ENCODE measurements around the gene JPH3.

JPH3 gene

GRCh38 chr16:87691686-87692079, 89.4 kb downstream of the JPH3 start:
- H3K36me3 ChIP-seq (ENCODE audit: control insufficient read depth in 1 of 2, insufficient read depth in 2 of 2, low read length in 2 of 2): peaks cover 0 to 9% of the 10 kb centered on the region in 2 donors
- no peaks in the 10 kb centered on the region for H3K4me1 ChIP-seq (ENCODE audit: control insufficient read depth in 1 of 2, insufficient read depth in 2 of 2, low read length in 2 of 2)
- H3K27me3 ChIP-seq (ENCODE audit: control insufficient read depth in 1 of 2, insufficient read depth in 2 of 2, low read length in 2 of 2): no peaks in the 10 kb centered on the region
- no peaks in the 10 kb centered on the region for H3K9me3 ChIP-seq (ENCODE audit: control insufficient read depth in 1 of 2, low read length in 2 of 2)
- H3K9ac ChIP-seq (ENCODE audit: low read depth in 1 of 2, low read length in 2 of 2): no peak overlapping the region
- H3K27ac ChIP-seq (ENCODE audit: low read depth, low read length): no peak overlapping the region
- H3K4me3 ChIP-seq (ENCODE audit: low read depth in 1 of 2, low read length in 2 of 2): no peak overlapping the region

- no peaks in the 10 kb centered on the region for H3K27me3 ChIP-seq (ENCODE audit: control insufficient read depth in 1 of 2, insufficient read depth in 2 of 2, low read length in 2 of 2)
- H3K27ac ChIP-seq (ENCODE audit: low read depth, low read length): no peak overlapping the region
- H3K4me1 ChIP-seq (ENCODE audit: control insufficient read depth in 1 of 2, insufficient read depth in 2 of 2, low read length in 2 of 2): no peaks in the 10 kb centered on the region
- H3K36me3 ChIP-seq (ENCODE audit: control insufficient read depth in 1 of 2, insufficient read depth in 2 of 2, low read length in 2 of 2): peaks cover 0 to 9% of the 10 kb centered on the region in 2 donors
- no peaks in the 10 kb centered on the region for H3K9me3 ChIP-seq (ENCODE audit: control insufficient read depth in 1 of 2, low read length in 2 of 2)
- no peak overlapping the region for H3K4me3 ChIP-seq (ENCODE audit: low read depth in 1 of 2, low read length in 2 of 2)
- no peak overlapping the region for H3K9ac ChIP-seq (ENCODE audit: low read depth in 1 of 2, low read length in 2 of 2)
Measured at GRCh38 chr16:87692176-87692575, 89.9 kb downstream of the JPH3 start.

GRCh38 chr16:87692756-87693155, 90.4 kb downstream of the JPH3 start:
- no peak overlapping the region for H3K27ac ChIP-seq (ENCODE audit: low read depth, low read length)
- H3K9ac ChIP-seq (ENCODE audit: low read depth in 1 of 2, low read length in 2 of 2): no peak overlapping the region
- H3K27me3 ChIP-seq (ENCODE audit: control insufficient read depth in 1 of 2, insufficient read depth in 2 of 2, low read length in 2 of 2): no peaks in the 10 kb centered on the region
- no peaks in the 10 kb centered on the region for H3K9me3 ChIP-seq (ENCODE audit: control insufficient read depth in 1 of 2, low read length in 2 of 2)
- peaks cover 0 to 9% of the 10 kb centered on the region in 2 donors for H3K36me3 ChIP-seq (ENCODE audit: control insufficient read depth in 1 of 2, insufficient read depth in 2 of 2, low read length in 2 of 2)
- no peaks in the 10 kb centered on the region for H3K4me1 ChIP-seq (ENCODE audit: control insufficient read depth in 1 of 2, insufficient read depth in 2 of 2, low read length in 2 of 2)
- no peak overlapping the region for H3K4me3 ChIP-seq (ENCODE audit: low read depth in 1 of 2, low read length in 2 of 2)

GRCh38 chr16:87693827-87694226, 91.5 kb downstream of the JPH3 start:
- no peaks in the 10 kb centered on the region for H3K4me1 ChIP-seq (ENCODE audit: control insufficient read depth in 1 of 2, insufficient read depth in 2 of 2, low read length in 2 of 2)
- H3K9ac ChIP-seq (ENCODE audit: low read depth in 1 of 2, low read length in 2 of 2): no peak overlapping the region
- no peak overlapping the region for H3K4me3 ChIP-seq (ENCODE audit: low read depth in 1 of 2, low read length in 2 of 2)
- no peaks in the 10 kb centered on the region for H3K9me3 ChIP-seq (ENCODE audit: control insufficient read depth in 1 of 2, low read length in 2 of 2)
- H3K36me3 ChIP-seq (ENCODE audit: control insufficient read depth in 1 of 2, insufficient read depth in 2 of 2, low read length in 2 of 2): peaks cover 0 to 9% of the 10 kb centered on the region in 2 donors
- H3K27ac ChIP-seq (ENCODE audit: low read depth, low read length): no peak overlapping the region
- no peaks in the 10 kb centered on the region for H3K27me3 ChIP-seq (ENCODE audit: control insufficient read depth in 1 of 2, insufficient read depth in 2 of 2, low read length in 2 of 2)

- Histone ChIP-seq H3K9me3 (ENCODE audit: control insufficient read depth in 1 of 2, low read length in 2 of 2) (no peaks in the 10 kb centered on the region), H3K9ac (ENCODE audit: low read depth in 1 of 2, low read length in 2 of 2) (no peak overlapping the region), H3K4me1 (ENCODE audit: control insufficient read depth in 1 of 2, insufficient read depth in 2 of 2, low read length in 2 of 2) (no peaks in the 10 kb centered on the region), H3K36me3 (ENCODE audit: control insufficient read depth in 1 of 2, insufficient read depth in 2 of 2, low read length in 2 of 2) (peaks cover 0 to 9% of the 10 kb centered on the region in 2 donors), H3K4me3 (ENCODE audit: low read depth in 1 of 2, low read length in 2 of 2) (no peak overlapping the region), H3K27ac (ENCODE audit: low read depth, low read length) (no peak overlapping the region), H3K27me3 (ENCODE audit: control insufficient read depth in 1 of 2, insufficient read depth in 2 of 2, low read length in 2 of 2) (no peaks in the 10 kb centered on the region)
Measured at GRCh38 chr16:87694441-87695125, 92.3 kb downstream of the JPH3 start.

- H3K9ac ChIP-seq (ENCODE audit: low read depth in 1 of 2, low read length in 2 of 2): no peak overlapping the region
- no peaks in the 10 kb centered on the region for H3K9me3 ChIP-seq (ENCODE audit: control insufficient read depth in 1 of 2, low read length in 2 of 2)
- no peak overlapping the region for H3K27ac ChIP-seq (ENCODE audit: low read depth, low read length)
- no peaks in the 10 kb centered on the region for H3K27me3 ChIP-seq (ENCODE audit: control insufficient read depth in 1 of 2, insufficient read depth in 2 of 2, low read length in 2 of 2)
- no peaks in the 10 kb centered on the region for H3K4me1 ChIP-seq (ENCODE audit: control insufficient read depth in 1 of 2, insufficient read depth in 2 of 2, low read length in 2 of 2)
- no peak overlapping the region for H3K4me3 ChIP-seq (ENCODE audit: low read depth in 1 of 2, low read length in 2 of 2)
- H3K36me3 ChIP-seq (ENCODE audit: control insufficient read depth in 1 of 2, insufficient read depth in 2 of 2, low read length in 2 of 2): peaks cover 0 to 9% of the 10 kb centered on the region in 2 donors
Measured at GRCh38 chr16:87695534-87695933, 93.2 kb downstream of the JPH3 start.

GRCh38 chr16:87696726-87697125, 94.4 kb downstream of the JPH3 start:
- no peaks in the 10 kb centered on the region for H3K4me1 ChIP-seq (ENCODE audit: control insufficient read depth in 1 of 2, insufficient read depth in 2 of 2, low read length in 2 of 2)
- H3K27ac ChIP-seq (ENCODE audit: low read depth, low read length): no peak overlapping the region
- H3K9me3 ChIP-seq (ENCODE audit: control insufficient read depth in 1 of 2, low read length in 2 of 2): no peaks in the 10 kb centered on the region
- H3K4me3 ChIP-seq (ENCODE audit: low read depth in 1 of 2, low read length in 2 of 2): no peak overlapping the region
- no peaks in the 10 kb centered on the region for H3K27me3 ChIP-seq (ENCODE audit: control insufficient read depth in 1 of 2, insufficient read depth in 2 of 2, low read length in 2 of 2)
- no peak overlapping the region for H3K9ac ChIP-seq (ENCODE audit: low read depth in 1 of 2, low read length in 2 of 2)
- H3K36me3 ChIP-seq (ENCODE audit: control insufficient read depth in 1 of 2, insufficient read depth in 2 of 2, low read length in 2 of 2): peaks cover 0 to 16% of the 10 kb centered on the region in 2 donors

GRCh38 chr16:87697256-87697655, 94.9 kb downstream of the JPH3 start:
- Histone ChIP-seq H3K27ac (ENCODE audit: low read depth, low read length) (no peak overlapping the region), H3K27me3 (ENCODE audit: control insufficient read depth in 1 of 2, insufficient read depth in 2 of 2, low read length in 2 of 2) (no peaks in the 10 kb centered on the region), H3K36me3 (ENCODE audit: control insufficient read depth in 1 of 2, insufficient read depth in 2 of 2, low read length in 2 of 2) (peaks cover 2 to 19% of the 10 kb centered on the region in 2 donors), H3K4me1 (ENCODE audit: control insufficient read depth in 1 of 2, insufficient read depth in 2 of 2, low read length in 2 of 2) (no peaks in the 10 kb centered on the region), H3K9me3 (ENCODE audit: control insufficient read depth in 1 of 2, low read length in 2 of 2) (no peaks in the 10 kb centered on the region), H3K9ac (ENCODE audit: low read depth in 1 of 2, low read length in 2 of 2) (no peak overlapping the region), H3K4me3 (ENCODE audit: low read depth in 1 of 2, low read length in 2 of 2) (no peak overlapping the region)

GRCh38 chr16:87697792-87698191, 95.5 kb downstream of the JPH3 start:
- Histone ChIP-seq H3K27me3 (ENCODE audit: control insufficient read depth in 1 of 2, insufficient read depth in 2 of 2, low read length in 2 of 2) (no peaks in the 10 kb centered on the region), H3K36me3 (ENCODE audit: control insufficient read depth in 1 of 2, insufficient read depth in 2 of 2, low read length in 2 of 2) (peaks cover 2 to 19% of the 10 kb centered on the region in 2 donors), H3K4me1 (ENCODE audit: control insufficient read depth in 1 of 2, insufficient read depth in 2 of 2, low read length in 2 of 2) (peaks cover 0 to under 1% of the 10 kb centered on the region in 2 donors), H3K4me3 (ENCODE audit: low read depth in 1 of 2, low read length in 2 of 2) (no peak overlapping the region), H3K9ac (ENCODE audit: low read depth in 1 of 2, low read length in 2 of 2) (no peak overlapping the region), H3K27ac (ENCODE audit: low read depth, low read length) (no peak overlapping the region), H3K9me3 (ENCODE audit: control insufficient read depth in 1 of 2, low read length in 2 of 2) (no peaks in the 10 kb centered on the region)

GRCh38 chr16:87698241-87698640, 95.9 kb downstream of the JPH3 start:
- Histone ChIP-seq H3K27me3 (ENCODE audit: control insufficient read depth in 1 of 2, insufficient read depth in 2 of 2, low read length in 2 of 2) (no peaks in the 10 kb centered on the region), H3K4me3 (ENCODE audit: low read depth in 1 of 2, low read length in 2 of 2) (no peak overlapping the region), H3K4me1 (ENCODE audit: control insufficient read depth in 1 of 2, insufficient read depth in 2 of 2, low read length in 2 of 2) (peaks cover 0 to 3% of the 10 kb centered on the region in 2 donors), H3K27ac (ENCODE audit: low read depth, low read length) (no peak overlapping the region), H3K36me3 (ENCODE audit: control insufficient read depth in 1 of 2, insufficient read depth in 2 of 2, low read length in 2 of 2) (peaks cover 2 to 24% of the 10 kb centered on the region in 2 donors), H3K9me3 (ENCODE audit: control insufficient read depth in 1 of 2, low read length in 2 of 2) (no peaks in the 10 kb centered on the region), H3K9ac (ENCODE audit: low read depth in 1 of 2, low read length in 2 of 2) (no peak overlapping the region)
